HG02642 (cell line): ENCODE results near the gene RGS3.

Source experiments
- ATAC-seq: cut with Tn5 transposase; IDR thresholded peaks from one replicate; pipeline ENCODE4 v1.9.1; 2021; ENCODE audit warnings: mild to moderate bottlenecking; ENCODE audit not compliant: unreplicated experiment, poor library complexity

RGS3 gene

DNA sequence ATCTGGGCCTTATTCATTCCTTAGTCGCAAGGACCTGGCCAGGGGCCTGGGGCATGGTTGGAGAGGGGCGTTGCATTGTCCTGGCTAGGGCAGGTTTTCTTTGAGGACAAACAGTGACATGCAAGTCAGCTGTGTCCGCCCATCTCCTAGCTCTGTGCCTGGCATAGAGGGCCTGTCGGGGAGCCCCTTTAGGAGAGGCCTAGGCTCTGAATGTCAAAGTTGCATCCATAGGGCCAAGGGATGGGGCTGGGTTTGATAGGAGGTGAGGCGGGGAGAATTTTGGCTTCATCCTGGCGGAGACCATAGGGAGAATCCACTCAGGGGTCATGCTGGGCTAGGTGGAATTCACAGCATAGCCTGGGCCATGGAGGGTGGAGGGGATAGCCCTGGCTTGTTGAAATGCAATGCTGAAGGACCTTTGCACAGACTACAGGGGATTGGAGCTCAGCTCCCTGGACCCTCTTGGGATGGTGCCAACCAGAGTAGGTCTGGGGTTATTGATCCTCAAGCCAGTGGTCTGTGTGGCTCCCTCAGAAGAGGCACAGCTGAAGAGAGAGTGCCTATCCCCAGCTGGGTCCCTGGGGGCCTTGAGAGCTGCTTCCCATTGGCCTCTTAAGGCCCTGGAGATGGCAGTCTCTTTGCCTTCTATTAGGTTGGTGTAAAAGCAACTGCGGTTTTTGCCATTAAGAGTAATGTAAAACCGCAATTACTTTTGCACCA lies 104.0 kb downstream of the RGS3 start:
- no peak for ATAC-seq

DNA sequence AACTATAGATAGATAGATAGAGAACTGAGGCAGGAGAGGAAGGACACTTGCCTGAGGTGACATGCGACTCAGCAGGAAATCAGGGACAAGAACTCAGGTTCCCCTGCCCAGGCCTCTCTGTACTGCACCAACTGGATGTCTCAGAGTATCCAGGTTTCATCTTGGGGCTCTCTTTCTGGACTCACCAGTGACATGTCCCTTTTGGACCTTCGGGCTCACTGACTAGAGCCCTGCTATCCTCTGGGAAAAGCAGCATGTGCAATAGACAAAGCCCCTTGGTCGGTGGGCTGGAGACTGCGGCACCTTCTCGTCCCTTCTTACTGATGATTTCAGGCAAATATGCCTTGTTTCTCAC lies 104.5 kb downstream of the RGS3 start:
- ATAC-seq: no peak

DNA sequence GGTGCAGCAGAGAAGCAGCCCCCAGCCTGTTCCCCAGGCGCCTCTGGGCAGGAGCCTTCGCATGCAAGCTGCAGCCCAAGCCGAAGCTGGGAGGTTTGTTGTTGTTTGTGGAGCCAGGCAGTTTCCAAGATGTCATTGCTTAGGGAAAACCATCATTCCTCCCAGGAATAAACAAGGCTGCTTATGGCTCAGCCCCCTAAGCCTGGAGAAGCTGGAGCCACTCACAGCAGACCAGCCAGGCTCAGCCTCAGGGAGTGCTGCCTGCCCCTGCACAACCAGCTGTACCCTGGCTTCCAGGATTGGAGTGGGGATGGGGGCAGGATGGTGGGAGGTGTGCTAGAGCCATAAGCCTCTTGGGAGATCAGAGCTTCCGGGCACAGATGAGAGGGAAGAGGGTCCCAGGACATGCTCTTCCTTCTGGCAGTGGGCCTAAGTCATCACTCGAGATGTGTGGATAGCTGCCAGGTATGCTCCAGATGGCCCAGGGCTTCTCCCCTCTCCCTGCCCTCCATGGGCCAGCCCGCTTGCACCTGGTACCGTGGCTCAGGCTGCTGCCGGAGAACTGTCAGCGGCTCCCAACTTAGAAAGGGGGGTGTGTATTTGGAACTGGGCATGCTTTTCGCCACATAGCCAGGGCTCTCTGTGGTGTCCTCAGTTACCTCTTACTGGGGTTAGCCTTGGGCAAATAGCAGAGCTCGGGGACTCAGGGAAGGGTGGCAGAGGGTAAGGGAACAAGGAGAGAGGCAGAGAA lies 105.2 kb downstream of the RGS3 start:
- ATAC-seq: no peak

DNA sequence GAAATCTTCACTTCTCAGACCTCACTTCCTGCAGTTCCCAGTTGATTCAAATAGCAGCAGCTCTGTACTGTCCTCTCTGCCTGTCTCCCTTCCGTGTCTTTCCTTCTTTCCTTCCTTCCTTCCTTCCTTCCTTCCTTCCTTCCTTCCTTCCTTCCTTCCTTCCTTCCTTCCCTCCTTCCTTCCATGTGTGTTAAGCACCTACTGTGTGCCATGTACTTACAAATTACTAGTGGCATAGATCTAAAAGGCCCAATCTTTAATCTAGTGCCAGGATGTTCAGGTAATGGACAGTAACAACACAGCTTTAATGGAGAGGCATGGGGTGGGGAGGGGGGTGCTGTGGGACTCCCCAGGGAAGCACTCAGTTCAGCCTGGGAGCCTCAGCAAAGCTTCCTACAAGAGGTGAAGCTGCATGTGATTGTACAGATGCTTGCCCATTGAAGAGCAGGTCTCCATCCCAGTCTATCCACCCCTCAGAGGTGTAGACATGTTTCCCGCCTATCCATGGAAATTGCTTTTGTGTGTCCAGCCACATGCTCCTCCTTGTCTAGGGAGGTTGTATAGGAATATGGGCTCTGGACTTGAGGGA lies 106.0 kb downstream of the RGS3 start:
- no peak for ATAC-seq

DNA sequence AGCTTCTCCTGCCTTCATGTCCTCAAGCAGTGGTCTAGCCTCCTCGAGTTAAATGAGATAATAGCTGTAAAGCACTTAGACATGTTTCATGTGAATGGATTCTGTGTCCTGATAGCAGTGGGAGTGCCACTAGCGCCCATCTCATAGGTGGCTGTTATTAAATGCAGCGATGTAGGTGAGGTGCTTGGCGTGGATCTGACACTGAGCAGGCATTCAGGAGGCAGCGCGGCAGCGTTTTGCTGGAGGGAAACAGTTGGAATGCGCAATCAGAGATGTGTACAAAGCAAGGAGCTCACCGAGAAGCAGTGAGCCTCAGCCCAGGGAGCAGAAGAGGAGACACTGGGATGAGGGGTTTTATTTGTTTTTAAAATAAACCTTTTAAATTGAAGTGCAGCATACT lies 106.6 kb downstream of the RGS3 start:
- ATAC-seq: no peak

DNA sequence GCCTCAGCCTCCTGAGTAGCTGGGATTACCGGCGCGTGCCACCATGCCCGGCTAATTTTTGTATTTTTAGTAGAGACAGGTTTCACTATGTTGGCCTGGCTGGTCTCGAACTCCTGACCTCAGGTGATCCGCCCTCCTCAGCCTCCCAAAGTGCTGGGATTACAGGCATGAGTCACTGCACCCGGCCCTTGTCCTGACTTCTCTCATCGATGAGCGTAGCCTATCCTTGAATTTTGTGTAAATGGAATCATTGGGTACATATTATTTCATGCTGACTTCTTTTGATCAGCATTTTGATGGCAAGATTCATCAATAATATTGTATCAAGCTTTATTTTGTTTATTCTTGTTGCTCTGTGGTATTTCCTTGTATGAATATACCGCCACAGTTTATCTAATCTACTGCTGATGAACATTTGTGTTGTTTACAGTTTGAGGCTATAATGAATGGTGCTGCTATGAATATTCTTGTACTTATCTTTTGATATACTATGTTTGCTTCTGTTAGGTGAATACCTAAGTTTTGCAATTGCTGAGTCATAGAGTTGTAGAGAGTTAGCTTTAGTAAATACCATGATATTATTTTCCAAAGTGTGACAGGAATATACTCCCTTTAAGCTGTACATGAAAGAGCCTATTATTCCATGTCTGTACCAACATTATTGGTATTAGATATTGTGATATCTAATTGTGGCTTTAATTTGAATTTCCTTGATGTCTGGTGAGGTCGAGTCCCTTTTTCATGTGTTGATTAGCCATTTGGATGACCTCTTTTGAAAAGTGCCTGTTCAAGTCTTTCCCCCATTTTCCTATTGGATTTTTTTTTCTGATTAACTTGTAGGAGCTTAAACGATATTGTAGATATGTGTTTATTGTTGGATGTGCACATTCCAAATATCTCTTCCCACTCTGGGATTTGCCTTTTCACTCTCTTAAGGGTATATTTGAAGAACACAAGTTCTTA lies 107.5 kb downstream of the RGS3 start:
- no peak for ATAC-seq

DNA sequence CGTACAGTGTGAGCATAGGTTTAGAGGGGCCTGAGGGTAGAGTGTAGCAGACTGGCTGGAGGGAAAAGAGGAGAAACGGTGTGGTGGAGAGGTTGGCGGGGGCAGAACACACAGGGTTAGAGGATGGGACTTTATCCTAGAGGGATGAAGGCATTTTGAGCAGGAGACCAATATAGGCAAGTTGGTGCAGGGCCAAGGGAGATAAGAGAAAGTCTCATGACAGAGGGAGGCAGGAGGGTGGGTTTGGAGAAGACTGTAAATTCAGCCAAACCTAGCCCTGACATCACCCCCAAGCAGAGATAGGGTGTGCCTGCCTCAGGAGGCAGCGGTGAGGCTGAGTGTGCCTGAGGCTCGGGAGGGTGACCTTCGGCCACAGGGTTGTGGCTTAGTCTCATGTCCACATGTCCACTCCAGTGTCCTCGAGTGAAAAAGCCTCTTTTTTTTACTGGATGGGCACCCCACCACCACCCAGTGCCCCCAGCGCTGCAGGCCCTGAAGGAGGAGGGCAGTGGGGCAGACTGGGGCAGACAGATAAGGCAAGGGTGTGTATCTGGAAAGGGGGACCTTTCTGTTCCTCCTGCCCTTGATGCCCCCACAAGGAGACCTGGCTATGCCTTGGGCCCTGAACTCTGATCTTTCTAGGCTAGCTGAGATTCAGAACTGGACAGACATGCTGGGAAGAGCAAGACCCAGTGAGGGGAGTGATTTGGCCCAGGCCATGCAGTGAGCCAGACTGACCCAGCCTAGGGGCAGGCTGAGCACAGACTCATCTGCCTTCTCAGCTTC lies 108.7 kb downstream of the RGS3 start:
- ATAC-seq: no peak

DNA sequence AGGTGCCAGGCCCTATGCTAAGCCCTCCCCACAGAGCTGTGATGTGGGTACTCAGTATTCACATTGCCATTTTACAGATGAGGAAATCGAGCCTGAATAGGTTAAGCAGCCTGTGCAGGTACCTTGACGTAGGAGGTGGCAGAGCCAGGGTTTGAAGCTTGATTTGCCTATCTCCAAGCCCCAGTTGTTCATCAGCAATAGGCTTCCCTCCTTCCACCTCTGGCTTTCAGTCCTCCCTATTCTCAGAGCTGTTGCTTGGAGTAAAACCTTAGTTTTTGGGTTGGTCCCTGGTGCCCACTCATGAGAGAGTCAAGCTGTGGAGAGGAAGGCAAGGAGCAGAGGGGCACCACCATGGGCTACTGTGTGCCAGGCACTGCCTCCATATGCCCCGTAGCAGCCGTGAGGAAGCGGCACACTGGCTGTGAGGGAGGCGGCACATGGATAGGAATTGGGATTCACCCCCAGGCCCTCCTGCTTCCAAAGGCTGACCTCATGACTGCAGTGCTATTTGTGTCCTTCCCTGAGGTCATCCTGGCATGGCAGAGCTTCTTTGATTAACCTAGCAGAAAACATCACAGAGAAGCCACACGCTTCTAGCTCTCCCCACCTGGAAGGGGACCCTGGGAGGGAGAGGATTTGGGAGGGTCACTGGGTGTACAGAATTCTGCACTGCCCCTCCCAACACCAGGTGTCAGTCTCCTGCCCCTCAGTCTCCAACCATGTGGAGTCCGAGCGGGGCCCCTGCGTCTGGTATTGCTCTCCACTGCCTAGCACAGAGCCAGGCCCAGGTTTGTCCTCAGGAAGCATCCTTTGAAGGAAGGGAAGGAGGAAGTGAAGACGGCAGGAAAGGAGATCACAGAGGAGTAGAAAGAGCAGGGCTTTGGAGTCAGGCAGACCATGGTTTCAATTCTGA lies 109.8 kb downstream of the RGS3 start:
- ATAC-seq: no peak

DNA sequence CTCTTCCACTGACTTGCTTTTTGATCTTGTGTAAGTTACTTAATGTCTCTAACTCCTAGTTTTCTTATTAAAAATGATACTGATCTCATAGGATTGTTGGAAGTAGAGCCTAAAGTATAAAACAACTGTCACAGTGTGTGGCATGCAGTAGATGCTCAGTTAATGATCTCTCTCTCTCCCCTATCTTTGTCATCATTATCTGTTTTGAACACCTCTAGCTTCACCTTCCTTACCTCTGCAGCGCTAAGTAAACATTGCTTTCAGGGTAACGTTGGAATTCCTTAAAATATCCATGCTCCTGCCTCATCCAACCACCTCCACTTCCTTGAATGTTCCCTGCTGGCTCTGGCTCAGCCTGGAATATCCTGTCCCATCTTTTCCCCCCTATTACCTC lies 110.4 kb downstream of the RGS3 start:
- no peak for ATAC-seq

DNA sequence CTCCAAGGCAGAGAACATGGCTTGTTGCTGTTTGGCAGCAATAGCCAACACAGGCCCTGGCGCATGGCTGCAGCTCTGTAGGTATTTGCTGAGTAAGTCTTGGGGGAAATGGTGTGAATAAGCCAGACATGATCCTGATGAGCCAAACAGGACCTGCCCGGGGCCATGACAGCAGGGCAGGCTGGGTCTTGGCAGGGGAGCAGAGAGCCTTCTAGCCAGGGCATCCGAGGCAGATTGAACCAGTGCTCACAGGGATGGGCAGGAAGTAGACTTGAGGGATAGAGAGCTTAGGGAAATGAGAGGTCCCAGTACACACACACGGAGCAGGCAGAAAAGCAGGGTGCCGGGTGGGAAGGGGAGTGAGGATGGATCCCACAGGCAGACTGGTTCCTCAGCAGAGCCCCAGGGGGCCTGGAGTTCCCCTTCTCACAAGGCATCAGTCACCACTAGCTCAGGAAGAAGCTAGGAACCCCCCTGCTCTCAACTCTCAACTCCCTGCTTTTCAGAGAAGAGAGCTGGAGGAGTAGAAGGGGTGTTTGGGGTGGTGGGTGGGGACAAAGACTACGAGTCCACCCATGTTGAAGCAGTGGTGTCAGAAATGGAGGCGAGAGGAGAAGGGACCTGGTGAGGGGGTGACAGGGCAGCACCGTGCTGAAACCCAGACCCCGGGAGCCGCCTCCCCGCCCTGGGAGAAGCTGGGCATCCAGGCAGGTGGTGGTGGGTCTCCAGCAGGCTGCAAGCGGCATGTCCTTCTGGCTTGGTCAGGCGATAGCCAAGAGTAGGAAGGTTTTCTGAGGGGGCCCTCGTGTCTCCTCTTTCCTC lies 111.1 kb downstream of the RGS3 start:
- no peak for ATAC-seq

DNA sequence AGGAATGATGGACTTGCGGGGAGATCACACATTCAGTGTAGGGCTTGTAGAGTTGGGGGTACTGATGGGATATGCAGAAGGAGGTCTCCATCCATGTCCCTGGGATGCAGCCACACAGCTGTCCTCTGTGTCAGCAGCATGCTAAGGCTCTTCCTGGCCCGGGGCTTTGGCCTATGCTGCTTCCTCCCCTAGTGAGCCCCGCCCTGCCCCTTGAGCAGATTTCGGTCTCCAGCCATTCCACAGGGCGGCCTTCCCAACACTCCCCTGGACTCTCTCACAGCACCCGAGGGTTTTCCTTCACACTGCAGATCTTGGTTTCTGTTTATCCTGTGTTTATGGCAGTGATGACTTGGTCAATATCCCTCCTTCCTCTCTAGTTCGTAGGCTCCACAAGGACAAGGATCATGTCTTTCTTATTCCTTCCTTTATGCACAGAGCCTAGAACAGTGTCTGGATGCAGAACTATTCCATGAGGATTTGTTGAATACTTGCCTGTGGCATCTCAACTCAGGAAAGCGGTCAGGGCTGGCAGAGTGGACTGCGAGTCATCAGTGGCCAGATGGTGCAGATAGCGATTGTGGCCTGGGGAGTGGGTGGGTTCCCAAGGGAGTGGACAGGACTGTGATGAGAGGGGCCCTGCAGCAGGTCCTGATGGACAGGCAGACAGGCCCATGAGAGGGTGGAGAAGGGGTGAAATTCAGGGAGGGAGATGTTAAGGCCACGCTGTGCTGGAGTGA lies 114.2 kb downstream of the RGS3 start:
- no peak for ATAC-seq

DNA sequence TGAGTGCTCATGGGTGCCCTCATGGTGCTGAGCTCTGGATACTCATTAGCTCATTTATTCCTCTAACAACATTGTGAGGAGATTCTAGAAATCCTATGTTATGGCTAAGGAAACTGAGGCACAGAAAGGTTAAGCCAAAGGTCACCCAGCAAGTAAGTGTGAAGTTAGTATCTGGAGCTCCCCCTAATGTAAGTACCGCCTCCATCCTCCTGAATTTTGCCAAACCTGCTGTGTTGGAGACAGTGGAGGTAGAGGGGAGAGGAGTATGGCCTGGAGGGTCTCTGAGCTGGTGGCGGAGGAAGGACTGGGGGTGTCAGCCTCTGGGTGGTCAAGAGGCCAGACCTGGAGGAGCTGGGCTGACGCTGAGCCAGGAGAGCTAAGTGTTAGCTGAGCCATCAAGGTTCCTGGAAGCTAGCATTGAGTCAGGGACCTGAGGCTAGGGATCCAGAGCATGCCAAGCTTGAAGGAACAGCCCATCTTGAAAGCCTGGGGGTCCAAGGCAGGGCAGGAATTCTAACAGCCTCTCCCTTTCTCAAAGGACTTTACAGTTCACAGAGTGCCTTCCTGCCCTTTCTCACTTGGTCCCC lies 114.8 kb downstream of the RGS3 start:
- ATAC-seq: no peak

DNA sequence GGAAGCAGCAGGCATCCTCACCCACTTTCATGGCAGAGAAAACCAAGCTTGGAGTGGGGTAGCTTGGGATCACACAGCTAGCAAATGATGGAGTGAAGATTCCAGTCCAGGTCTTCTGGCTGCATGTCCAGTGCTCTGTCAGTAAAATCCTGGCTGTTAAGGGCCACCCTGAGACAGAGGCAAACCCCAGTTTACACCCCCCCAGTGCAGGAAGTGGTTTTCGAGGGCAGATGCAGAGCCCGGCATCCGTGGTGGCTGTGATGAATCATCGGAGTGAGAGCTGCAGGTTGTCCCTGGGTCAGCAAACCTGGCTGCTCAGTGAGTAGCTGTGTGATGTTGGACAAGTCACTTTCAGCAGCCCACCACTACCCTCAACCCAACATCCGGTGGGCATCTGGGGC lies 115.4 kb downstream of the RGS3 start:
- peak; percentile 54 for ATAC-seq

DNA sequence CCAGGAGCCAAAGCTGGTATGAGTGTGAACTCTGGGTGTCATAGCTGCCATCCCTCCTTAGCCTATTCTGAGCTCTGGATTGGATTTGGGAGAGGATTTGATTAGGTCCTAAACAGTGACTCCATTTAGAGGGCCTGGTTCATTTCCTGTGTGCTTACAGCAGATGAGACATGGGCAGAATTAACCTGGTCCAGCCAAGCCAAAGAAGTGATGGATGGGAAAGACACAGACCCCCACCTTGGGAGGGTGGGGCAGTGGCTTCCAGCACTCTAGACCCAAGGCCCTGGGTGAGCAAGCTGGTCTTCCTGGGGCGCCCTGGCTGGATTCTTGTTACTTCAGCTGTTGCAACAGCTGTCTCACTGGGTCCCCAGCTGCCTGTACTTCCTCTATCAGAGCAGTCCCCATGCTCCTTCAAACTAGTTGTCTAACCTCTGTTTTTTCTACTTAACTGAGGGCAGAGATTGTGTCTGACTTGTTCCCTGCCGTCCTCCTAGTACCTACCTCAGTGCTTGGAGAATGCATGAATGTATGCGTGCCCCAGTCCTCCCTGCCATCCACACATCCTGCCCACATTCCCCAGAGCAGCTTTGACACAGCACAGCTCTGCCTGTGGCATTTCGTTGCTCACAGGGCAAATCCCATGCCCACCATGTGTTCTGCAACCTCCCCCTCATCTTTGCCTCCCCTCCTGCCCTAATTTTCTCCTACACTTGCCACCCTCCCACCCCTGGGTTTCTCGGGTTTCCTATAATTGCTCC lies 115.9 kb downstream of the RGS3 start:
- peak; percentile 27 for ATAC-seq

DNA sequence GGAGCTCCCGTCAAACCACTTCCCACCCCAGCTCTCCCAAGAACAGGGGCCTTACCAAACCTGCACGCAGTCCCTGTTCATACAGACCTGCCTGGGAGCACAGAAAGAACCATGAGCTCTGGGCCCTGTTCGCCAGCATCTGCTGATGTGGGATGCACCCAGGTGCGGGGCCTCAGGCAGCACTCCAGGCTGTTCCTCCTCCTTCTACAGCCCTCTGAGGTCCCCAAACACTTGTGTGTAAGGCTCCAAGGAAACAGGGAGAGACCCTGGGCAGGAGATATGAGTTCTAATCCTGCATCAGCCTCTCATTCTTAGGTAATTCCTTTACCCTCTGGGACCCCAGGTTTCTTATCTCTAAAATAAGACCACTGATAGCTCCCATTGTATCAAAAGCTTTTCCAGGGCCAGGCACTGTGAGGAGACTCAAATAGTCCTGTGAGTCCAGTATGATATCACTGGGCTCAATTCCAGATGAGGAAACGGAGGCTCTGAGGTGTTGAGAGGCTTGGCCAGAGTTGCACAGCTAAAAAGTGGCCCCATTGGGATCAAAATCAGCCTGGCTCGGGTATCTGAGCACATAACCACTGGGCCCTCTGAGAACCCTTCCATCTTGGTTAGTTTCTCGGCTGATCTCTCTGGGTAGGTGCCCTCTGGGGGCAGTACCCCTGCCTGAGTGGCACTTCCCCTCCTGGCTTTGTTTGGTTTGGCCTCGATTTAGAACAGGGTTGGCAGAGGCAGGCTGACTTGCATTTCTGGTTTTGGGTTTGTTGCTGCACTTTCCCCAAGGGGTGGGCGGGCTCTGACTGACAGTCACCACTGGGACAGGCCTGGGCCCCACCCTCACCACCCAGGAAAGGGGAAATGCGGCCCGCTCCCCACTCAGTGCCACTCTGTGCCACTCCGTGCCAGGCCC lies 116.8 kb downstream of the RGS3 start:
- no peak for ATAC-seq
